IMR-90 (cell line): ENCODE data around the gene GPR65. TPM values are rescaled to one million over a fixed set of nuclear protein-coding genes. Genes with fewer than 3 reads are reported as not detected.
"Not testable (repeated sequence)": the region's sequence is repeated elsewhere in the genome, so short reads cannot be mapped to it uniquely, and the experiment has no call there.

Source experiments
- ATAC-seq: fragments of 200-7000 bp; cut with Tn5 transposase; 2 replicates; pipeline ENCODE4 v1.9.1; 2020; ENCODE audit warnings: low read depth, mild to moderate bottlenecking, moderate library complexity
- BruUV-seq: library from RNA; stranded (reverse); fragments of 400-500 nt; replicated peaks from 2 replicates; lab custom pipeline; 2021; lab: Mats Ljungman, UMichigan
- CTCF ChIA-PET: fragments of 300-600 bp; formaldehyde crosslinking; extraction: SDS; loops from one replicate; lab custom pipeline; 2021; ENCODE audit warnings: antibody characterized with exemption; lab: Yijun Ruan, JAX
- POLR2A ChIA-PET: fragments of 300-600 bp; sonication (Branson Sonifier 250); formaldehyde crosslinking; loops from one replicate; lab custom pipeline; 2022; ENCODE audit warnings: antibody characterized with exemption; ENCODE audit not compliant: unreplicated experiment; lab: Charles Lee
- DNase-seq: peaks from one replicate; pipeline ENCODE4 v3.0.0; 2013
- H2AFZ ChIP-seq: replicated peaks from 2 replicates; pipeline ENCODE3; 2013; ENCODE audit warnings: low read length, mild to moderate bottlenecking; ENCODE audit not compliant: poor library complexity
- H2AK5ac ChIP-seq: 2 replicates; pipeline ENCODE4 v1.6.1; 2013; ENCODE audit warnings: low read depth, low read length, inconsistent platforms
- H2AK9ac ChIP-seq: replicated peaks from 2 replicates; pipeline ENCODE3; 2013; ENCODE audit warnings: mild to moderate bottlenecking, low read depth, low read length, moderate library complexity; ENCODE audit not compliant: poor library complexity
- H2BK120ac ChIP-seq: 2 replicates; pipeline ENCODE4 v1.6.1; 2013; ENCODE audit warnings: low read depth, low read length, inconsistent platforms
- H2BK15ac ChIP-seq: 3 replicates; pipeline ENCODE4 v1.6.1; 2013; ENCODE audit warnings: low read depth, low read length, inconsistent platforms
- H2BK20ac ChIP-seq: 2 replicates; pipeline ENCODE4 v1.6.1; 2013; ENCODE audit warnings: low read depth, mild to moderate bottlenecking, inconsistent platforms, low read length, moderate library complexity
- H2BK5ac ChIP-seq: 2 replicates; pipeline ENCODE4 v1.6.1; 2013; ENCODE audit warnings: mild to moderate bottlenecking, low read depth, low read length, inconsistent platforms; ENCODE audit not compliant: poor library complexity, severe bottlenecking
- H3K14ac ChIP-seq: replicated peaks from 2 replicates; pipeline ENCODE4 v1.6.1; 2013; ENCODE audit warnings: low read depth, low read length, inconsistent platforms
- H3K18ac ChIP-seq: 2 replicates; pipeline ENCODE4 v1.6.1; 2013; ENCODE audit warnings: low read depth, low read length, control low read depth
- H3K23ac ChIP-seq: 2 replicates; pipeline ENCODE4 v1.6.1; 2013; ENCODE audit warnings: low read depth, low read length, inconsistent platforms
- H3K27ac ChIP-seq: 2 replicates; pipeline ENCODE4 v1.5.1; 2013; ENCODE audit warnings: mild to moderate bottlenecking, control low read depth, low read length; ENCODE audit not compliant: insufficient read depth
- H3K27me3 ChIP-seq: 2 replicates; pipeline ENCODE4 v1.6.1; 2013; ENCODE audit warnings: low read length; ENCODE audit not compliant: control insufficient read depth, insufficient read depth
- H3K36me3 ChIP-seq: 2 replicates; pipeline ENCODE4 v1.6.1; 2013; ENCODE audit warnings: low read length, mixed read lengths; ENCODE audit not compliant: control insufficient read depth, insufficient read depth
- H3K4ac ChIP-seq: 2 replicates; pipeline ENCODE4 v1.6.1; 2013; ENCODE audit warnings: low read depth, low read length, inconsistent platforms
- H3K4me1 ChIP-seq: 2 replicates; pipeline ENCODE4 v1.6.1; 2013; ENCODE audit warnings: low read length, mixed read lengths; ENCODE audit not compliant: control insufficient read depth, insufficient read depth
- H3K4me2 ChIP-seq: 2 replicates; pipeline ENCODE4 v1.6.1; 2013; ENCODE audit warnings: low read depth, mild to moderate bottlenecking, control low read depth, low read length, moderate library complexity
- H3K4me3 ChIP-seq: 2 replicates; pipeline ENCODE4 v1.5.1; 2013; ENCODE audit warnings: low read depth, mild to moderate bottlenecking, control low read depth, low read length, moderate library complexity; ENCODE audit not compliant: insufficient read depth
- H3K56ac ChIP-seq: 2 replicates; pipeline ENCODE4 v1.6.1; 2013; ENCODE audit warnings: low read length, inconsistent platforms; ENCODE audit not compliant: insufficient read depth; ENCODE audit errors: extremely low read depth
- H3K79me1 ChIP-seq, 2 experiments: 2 replicates each; pipeline ENCODE4 v1.6.1; 2013; ENCODE audit warnings: low read length in 2 of 2, inconsistent platforms in 1 of 2, low read depth in 1 of 2
- H3K9ac ChIP-seq: 2 replicates; pipeline ENCODE4 v1.6.1; 2013; ENCODE audit warnings: low read depth, low read length, control low read depth
- H3K9me1 ChIP-seq: 2 replicates; pipeline ENCODE4 v1.6.1; 2013; ENCODE audit warnings: low read length, inconsistent platforms; ENCODE audit not compliant: insufficient read depth
- H3K9me3 ChIP-seq: 2 replicates; pipeline ENCODE4 v1.6.1; 2013; ENCODE audit warnings: low read length; ENCODE audit not compliant: control insufficient read depth, insufficient read depth
- H4K20me1 ChIP-seq: 2 replicates; pipeline ENCODE4 v1.6.1; 2013; ENCODE audit warnings: low read length, inconsistent platforms; ENCODE audit not compliant: insufficient read depth
- H4K5ac ChIP-seq: 2 replicates; pipeline ENCODE4 v1.6.1; 2013; ENCODE audit warnings: mild to moderate bottlenecking, low read depth, low read length, control low read depth
- H4K8ac ChIP-seq, 2 experiments: 2 replicates each; pipeline ENCODE4 v1.6.1; 2013; ENCODE audit warnings: low read depth in 2 of 2, low read length in 2 of 2, control low read depth in 1 of 2, inconsistent platforms in 1 of 2
- H4K91ac ChIP-seq: 2 replicates; pipeline ENCODE4 v1.6.1; 2013; ENCODE audit warnings: low read depth, low read length, inconsistent platforms; ENCODE audit not compliant: insufficient read depth
- WGBS, 2 experiments: methylation state at CpG; one replicate each; pipeline versions ENCODE4 v1.1.5 to v1.1.7; 2013; ENCODE audit warnings: missing lambda C conversion rate in 2 of 2; ENCODE audit not compliant: insufficient read length in 1 of 2; ENCODE audit errors: extremely low coverage in 2 of 2; 5-methylcytosine and 5-hydroxymethylcytosine counted together
- dilution Hi-C: fragments of 300-500 bp; cut with HindIII; formaldehyde crosslinking; loops from one replicate; pipeline ENCODE4 v1.14.3; 2018; ENCODE audit warnings: low sequenced_read_pairs; ENCODE audit not compliant: unreplicated experiment
- in situ Hi-C: fragments of 300-500 bp; cut with MboI; formaldehyde crosslinking; loops from 3 replicates; pipeline ENCODE4 v1.14.3; 2019; ENCODE audit warnings: low sequenced_read_pairs, inconsistent platforms, mixed read lengths
- intact Hi-C: fragments of 100-400 bp; cut with micrococcal nuclease; formaldehyde crosslinking; loops from 2 replicates; pipeline ENCODE4 v1.10.0; 2022
- polyA plus RNA-seq, 3 experiments: library from polyadenylated mRNA; depleted of rRNA; stranded (reverse); fragments of >200 nt; gene quantifications; 2 replicates each; pipeline ENCODE4 v1.2.3, GENCODE V29; 2012; ENCODE audit warnings: low replicate concordance in 1 of 3
- total RNA-seq: library from RNA; depleted of rRNA; stranded (reverse); fragments of >200 nt; gene quantifications from 2 replicates; pipeline ENCODE4 v1.2.3, GENCODE V29; 2012

Gene GPR65
- total and polyA plus RNA-seq, 2 of the 4 experiments (the other 2 are of a cell fraction): 0.05 to 0.18 TPM

GRCh38 chr14:88024252-88025086, 19.5 kb downstream of the GPR65 start:
- POLR2A ChIA-PET, H2BK20ac ChIP-seq, H3K4ac ChIP-seq, H3K9me1 ChIP-seq, DNase-seq, H4K5ac ChIP-seq, H3K18ac ChIP-seq, H3K27me3 ChIP-seq, intact Hi-C loops, H3K56ac ChIP-seq, H3K79me1 ChIP-seq, H2BK120ac ChIP-seq, in situ Hi-C loops, BruUV-seq, H2BK5ac ChIP-seq, H4K20me1 ChIP-seq, H3K9ac ChIP-seq, H3K27ac ChIP-seq, CTCF ChIA-PET, H2AFZ ChIP-seq, dilution Hi-C loops, H3K4me3 ChIP-seq, ATAC-seq, H4K91ac ChIP-seq, H2BK15ac ChIP-seq, H3K4me1 ChIP-seq, H3K9me3 ChIP-seq, H2AK9ac ChIP-seq, H3K4me2 ChIP-seq, H3K23ac ChIP-seq, H3K14ac ChIP-seq, H2AK5ac ChIP-seq, H3K36me3 ChIP-seq, H4K8ac ChIP-seq: not testable (repeated sequence)
- 90% methylated on average over 2 of the region's 11 CpGs; no CpG with 5 or more reads in 1 of the 2 experiments for WGBS, 2 experiments
